ENCODE results near the gene SHC2. TPM values are rescaled to one million over a fixed set of nuclear protein-coding genes. Genes with fewer than 3 reads are reported as not detected.

The SHC2 gene
- total and polyA plus RNA-seq, 2 of the 13 experiments (the other 11 are each of a cell fraction or from before 2014, with no cell fraction given) = 9.0 to 18.3 TPM

DNA sequence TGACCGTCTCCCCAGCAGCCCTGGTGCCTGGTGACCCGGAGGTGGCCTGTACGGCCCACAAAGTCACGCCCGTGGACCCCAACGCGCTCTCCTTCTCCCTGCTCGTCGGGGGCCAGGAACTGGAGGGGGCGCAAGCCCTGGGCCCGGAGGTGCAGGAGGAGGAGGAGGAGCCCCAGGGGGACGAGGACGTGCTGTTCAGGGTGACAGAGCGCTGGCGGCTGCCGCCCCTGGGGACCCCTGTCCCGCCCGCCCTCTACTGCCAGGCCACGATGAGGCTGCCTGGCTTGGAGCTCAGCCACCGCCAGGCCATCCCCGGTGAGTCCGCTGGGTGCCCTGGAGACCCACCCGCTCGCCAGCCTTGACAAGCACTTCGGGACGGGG lies 37.7 kb upstream of the SHC2 start (continued):
- TF ChIP-seq AFF4 (CRISPR knock-in tag; IDR thresholded peaks at IDR 0.05) (no peak), RAD51 (IDR thresholded peaks at IDR 0.05; ENCODE audit: borderline replicate concordance) (no peak), YEATS4 (CRISPR knock-in tag; IDR thresholded peaks at IDR 0.05; ENCODE audit: borderline replicate concordance) (no peak), AGO2 (optimal IDR thresholded peaks at IDR 0.05; ENCODE audit: low read depth, low read length) (peak; percentile 27), ZBTB46 (CRISPR knock-in tag; IDR thresholded peaks at IDR 0.05; ENCODE audit: borderline replicate concordance) (no peak), ZNF598 (CRISPR knock-in tag; IDR thresholded peaks at IDR 0.05; ENCODE audit: borderline replicate concordance) (no peak), HDAC1 (CRISPR knock-in tag; IDR thresholded peaks at IDR 0.05) (peak; percentile 13; the same call in 1 of the 2 replicates), SPEN (CRISPR knock-in tag; IDR thresholded peaks at IDR 0.05; ENCODE audit: low read depth) (no peak), ZNF687 (CRISPR knock-in tag; IDR thresholded peaks at IDR 0.05) (peak; percentile 49; the same call in 1 of the 2 replicates), MXI1 (IDR thresholded peaks at IDR 0.05; ENCODE audit: borderline replicate concordance, low read depth, low read length) (no peak), ZNF709 (CRISPR knock-in tag; IDR thresholded peaks at IDR 0.05) (no peak; the same call in 1 of the 2 replicates), ZNF501 (CRISPR knock-in tag; IDR thresholded peaks at IDR 0.05) (0 out of 2 replicates have a peak, but pooled peaks have one; percentile 35)
- TF ChIP-seq, protein P1, sequence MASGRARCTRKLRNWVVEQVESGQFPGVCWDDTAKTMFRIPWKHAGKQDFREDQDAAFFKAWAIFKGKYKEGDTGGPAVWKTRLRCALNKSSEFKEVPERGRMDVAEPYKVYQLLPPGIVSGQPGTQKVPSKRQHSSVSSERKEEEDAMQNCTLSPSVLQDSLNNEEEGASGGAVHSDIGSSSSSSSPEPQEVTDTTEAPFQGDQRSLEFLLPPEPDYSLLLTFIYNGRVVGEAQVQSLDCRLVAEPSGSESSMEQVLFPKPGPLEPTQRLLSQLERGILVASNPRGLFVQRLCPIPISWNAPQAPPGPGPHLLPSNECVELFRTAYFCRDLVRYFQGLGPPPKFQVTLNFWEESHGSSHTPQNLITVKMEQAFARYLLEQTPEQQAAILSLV (CRISPR knock-in tag; IDR thresholded peaks at IDR 0.05; ENCODE audit: borderline replicate concordance) = no peak
- TF ChIP-seq, protein P2, sequence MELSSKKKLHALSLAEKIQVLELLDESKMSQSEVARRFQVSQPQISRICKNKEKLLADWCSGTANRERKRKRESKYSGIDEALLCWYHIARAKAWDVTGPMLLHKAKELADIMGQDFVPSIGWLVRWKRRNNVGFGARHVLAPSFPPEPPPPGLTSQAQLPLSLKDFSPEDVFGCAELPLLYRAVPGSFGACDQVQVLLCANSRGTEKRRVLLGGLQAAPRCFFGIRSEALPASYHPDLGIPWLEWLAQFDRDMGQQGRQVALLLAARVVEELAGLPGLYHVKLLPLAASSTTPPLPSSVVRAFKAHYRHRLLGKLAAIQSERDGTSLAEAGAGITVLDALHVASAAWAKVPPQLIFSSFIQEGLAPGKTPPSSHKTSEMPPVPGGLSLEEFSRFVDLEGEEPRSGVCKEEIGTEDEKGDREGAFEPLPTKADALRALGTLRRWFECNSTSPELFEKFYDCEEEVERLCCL (CRISPR knock-in tag; IDR thresholded peaks at IDR 0.05; ENCODE audit: borderline replicate concordance) = no peak
- TF ChIP-seq, protein P3, sequence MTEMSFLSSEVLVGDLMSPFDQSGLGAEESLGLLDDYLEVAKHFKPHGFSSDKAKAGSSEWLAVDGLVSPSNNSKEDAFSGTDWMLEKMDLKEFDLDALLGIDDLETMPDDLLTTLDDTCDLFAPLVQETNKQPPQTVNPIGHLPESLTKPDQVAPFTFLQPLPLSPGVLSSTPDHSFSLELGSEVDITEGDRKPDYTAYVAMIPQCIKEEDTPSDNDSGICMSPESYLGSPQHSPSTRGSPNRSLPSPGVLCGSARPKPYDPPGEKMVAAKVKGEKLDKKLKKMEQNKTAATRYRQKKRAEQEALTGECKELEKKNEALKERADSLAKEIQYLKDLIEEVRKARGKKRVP (CRISPR knock-in tag; IDR thresholded peaks at IDR 0.05) = no peak
